ENCODE data around the gene RASGEF1C.
"Not testable (repeated sequence)": the region's sequence is repeated elsewhere in the genome, so short reads cannot be mapped to it uniquely, and the experiment has no call there.

The RASGEF1C gene

DNA sequence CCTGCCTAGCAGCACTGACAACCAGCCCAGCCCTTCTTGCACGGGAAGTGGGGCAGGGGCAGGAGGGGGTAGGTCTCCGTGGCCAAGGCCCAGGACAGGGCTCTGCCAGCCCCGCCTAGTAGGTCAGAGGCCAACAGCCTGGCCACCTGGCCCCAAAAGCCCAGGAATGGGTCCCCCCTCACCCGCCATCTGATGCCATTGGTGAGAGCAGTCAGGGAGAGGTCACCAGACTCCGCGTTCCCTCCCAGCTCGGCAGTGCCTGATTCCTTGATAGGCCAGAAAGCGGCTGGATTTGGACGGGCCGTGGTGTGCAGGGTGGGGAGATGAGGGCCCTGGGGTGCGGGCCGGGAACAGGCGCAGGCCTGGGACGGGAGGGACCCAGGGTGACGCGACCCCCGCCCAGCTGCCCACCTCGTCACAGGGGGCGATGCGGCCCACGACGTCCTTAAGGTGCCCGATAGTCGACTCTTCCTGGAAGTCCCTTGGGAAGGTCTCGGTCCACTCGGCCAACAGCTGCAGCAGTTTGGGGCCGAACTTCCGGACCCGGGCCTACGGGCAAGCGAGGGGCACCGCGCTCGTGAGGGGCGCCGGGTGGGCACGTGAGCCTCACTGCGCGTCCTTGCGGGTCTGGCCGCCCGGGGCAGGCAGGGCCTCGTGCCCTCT, 72.9 kb downstream of the RASGEF1C start:
- DNase-seq (ENCODE audit: low read depth): no peak

DNA sequence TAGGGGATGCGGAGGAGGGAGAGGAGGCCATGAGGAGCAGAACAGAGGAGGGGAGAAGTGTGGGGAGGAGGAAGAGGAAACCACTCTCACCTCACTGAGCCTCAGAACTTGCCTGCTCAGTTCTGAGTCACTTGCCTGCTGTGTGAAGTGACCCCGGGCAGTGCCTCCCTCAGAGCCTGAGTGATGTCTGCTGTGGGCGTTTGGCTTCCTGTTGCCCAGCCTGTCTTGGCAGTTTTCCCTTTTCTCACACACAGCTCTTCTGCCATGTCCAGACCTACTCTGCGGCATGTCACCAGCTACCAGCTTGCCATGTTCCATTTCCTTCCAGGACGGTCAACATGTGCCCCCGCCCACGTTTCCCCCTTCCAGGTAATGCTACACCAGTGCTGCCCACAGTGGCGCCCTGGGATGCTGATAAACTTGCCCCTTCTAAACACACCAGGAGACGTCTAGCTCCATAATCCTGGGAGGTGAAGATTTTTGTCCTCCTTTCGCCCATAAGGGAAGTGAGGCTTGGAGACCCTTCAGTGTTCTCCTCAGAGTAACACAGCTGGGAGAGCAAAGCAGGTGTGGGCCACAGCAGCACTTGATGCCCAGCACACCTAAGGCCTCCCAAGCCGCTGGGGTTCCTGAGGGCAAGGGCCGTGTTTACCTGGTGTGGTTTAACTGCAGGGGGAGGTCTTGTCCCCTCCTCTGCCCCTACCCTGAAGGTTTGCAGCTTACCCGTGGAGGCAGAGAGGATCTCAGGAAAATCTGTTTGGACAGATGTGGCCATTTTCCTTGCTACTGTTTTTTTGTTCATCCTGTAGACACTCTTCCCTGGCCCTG, 73.7 kb downstream of the RASGEF1C start:
- no peak for DNase-seq (ENCODE audit: low read depth)

DNA sequence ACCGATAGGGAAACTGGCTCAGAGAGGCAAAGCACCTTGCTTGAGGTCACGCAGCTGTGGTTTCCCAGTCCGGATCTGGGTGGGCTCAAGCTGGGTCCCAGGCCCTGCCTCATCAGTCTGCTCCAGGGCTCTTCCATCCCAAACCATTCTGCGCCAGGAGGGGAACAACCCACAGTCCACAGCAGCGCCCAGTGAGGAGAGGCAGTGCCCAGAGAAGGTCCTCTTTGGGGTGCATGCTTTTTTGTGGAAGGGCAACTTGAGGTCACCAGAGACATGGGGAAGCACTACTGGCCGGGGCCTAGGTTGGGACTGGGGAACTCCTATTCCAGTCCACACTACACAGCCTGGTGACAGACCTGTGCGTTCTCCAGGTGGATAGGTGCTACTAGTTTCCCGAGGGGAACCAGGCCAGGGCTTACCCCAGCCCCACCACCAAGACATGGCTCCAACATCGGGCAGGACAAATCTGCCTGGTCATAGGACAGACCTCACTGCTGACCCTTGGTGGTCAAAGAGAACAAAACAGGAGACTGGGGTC, 75.0 kb downstream of the RASGEF1C start:
- DNase-seq (ENCODE audit: low read depth): no peak

DNA sequence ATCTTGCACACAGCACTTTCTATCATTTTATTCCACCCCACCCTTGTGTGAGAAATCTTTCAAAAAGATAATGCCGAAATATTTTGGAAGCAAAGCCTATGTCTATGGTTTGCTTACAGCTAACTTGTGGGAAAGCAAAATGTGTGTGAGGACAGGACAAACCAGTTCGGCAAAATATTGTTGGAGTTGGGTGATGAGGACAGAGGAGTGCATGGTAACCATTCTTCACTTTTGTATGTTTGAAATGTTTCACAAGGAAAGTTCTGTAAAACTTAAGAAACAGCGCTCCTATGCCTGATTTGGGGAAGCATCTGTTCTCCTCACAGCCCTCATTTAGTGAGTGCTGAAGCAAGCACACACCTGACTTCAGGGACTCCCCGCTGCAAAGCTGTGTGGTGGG, 75.5 kb downstream of the RASGEF1C start:
- DNase-seq (ENCODE audit: low read depth): no peak

DNA sequence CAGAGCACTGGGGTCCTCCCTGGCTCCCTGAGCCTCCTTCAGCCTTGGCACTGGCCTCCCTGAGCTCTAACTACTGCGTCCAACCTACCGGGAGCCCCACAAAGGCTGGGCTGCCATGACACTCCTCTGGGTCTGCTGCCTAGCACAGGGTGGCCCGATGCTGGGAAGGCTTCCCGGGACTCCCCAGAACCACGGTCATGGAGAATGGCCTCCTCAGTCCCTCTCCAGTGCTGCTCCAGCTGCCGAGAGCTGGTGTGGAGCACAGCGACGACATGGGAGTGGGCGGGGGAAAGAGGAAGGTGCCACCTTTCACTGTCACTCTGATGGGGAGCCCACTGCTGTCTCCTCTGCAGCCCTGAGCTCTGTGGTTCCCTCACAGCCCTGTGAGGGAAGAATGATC, 76.0 kb downstream of the RASGEF1C start:
- DNase-seq (ENCODE audit: low read depth): no peak

DNA sequence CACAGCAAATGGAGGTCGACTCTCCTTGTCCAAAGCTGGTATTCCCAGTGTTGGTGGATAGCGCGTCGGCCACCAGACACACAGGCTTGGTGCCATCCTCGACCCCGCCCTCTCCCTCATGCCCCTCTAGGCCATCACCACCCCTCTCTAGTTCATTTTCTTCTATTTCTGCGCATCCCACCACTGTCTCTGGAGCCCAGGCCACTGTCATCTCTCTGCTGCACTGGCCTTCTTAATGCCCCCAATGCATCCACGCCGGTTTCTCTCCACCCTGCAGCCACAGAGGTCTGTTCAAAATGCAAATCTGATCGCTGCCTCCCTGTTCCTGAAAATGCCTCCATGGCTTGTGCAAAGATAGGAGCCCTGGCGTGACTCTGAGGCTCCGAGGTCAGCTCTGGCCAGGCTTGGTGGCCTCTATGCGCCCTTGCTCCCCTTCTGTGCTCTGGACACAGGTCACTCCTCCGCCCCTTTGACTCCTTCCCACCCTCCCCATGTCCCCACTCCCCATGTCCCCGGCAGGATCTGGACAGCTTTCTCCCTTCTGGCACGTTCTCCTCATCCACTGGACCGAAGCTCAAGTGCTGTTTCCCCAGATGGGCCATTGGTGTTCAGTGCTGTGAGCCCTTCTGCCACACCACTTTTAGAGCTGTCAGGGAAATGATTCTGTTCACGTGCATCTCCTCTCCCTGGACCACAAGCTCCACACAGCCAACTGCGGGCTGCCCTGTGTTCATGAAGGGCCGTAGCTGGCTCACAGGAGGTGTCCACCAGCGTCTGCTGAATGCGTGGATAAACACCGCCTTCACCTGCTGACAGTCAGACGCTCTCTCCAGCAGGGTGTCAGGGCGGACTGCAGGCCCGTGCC, 77.9 kb downstream of the RASGEF1C start:
- no peak for DNase-seq (ENCODE audit: low read depth)

DNA sequence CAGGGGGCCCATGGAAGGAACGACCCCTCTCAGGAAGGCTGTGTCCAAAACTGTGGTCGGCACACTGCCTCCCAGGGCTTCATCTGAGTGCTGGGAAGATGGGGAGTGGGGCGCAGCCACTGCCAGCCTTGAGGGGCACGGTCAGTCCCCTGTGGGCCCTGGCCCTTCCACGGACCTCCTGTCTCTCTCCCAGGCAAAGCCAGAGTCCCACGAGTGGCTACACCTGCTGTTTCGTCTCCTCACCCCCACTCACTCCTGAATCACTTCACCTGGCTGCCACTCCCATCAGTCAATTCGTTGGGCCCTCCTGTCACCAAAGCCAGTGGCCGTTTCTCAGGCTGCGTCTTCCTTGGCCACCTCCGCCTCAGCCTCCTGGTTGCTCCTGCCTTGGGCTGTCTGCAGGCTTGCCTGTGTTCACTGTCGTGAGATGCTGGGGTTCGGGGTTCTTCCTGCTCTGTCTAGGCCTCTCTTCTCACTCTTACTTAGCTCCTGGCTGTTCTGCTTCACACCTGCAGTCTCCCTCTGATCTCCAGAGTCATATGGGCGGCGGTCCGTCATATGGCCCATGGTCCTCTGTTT, 78.6 kb downstream of the RASGEF1C start:
- DNase-seq (ENCODE audit: low read depth): no peak

DNA sequence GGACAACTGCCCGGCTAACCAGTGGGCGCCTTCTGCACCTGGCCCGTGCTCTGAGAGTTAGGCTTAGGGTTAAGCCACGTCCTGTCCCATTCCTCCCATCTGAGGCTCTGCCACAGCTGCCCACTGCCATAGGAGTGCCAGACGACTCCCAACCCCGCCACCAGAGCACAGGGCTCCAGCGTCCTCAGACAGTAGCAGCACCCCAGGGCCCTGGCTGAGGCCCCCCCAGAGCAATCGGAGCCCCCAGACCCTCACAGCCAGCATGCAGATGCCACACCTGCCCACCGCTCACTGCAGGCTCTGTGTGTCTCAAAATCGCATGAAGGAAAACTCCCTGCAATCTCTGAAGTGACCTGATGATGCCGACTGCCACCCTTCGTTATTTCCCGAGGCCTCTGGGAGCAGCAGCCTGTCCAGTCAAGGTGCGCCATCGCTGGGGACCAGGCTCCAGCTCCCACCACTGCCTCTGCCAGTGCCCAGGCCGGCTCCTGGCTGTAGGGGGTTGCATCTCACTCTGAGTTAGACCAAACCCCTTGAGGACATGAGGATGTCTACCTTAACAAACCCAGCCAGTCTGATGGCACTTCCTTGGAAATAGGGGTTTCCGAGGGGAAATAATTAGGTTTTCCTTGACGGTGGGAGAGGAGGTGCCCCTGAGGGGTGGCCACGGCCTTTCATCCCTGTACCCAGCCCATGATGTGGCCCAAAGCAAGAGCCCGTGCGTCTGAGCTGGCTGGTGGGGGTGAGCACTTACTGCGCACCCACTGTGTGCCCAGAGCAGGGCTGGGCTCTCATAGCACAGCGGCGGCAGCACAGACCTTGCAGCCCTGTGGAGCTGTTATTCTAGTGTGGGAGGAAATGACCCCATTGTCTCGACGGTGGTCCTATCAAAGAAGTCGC, 79.5 kb downstream of the RASGEF1C start:
- DNase-seq (ENCODE audit: low read depth): no peak

DNA sequence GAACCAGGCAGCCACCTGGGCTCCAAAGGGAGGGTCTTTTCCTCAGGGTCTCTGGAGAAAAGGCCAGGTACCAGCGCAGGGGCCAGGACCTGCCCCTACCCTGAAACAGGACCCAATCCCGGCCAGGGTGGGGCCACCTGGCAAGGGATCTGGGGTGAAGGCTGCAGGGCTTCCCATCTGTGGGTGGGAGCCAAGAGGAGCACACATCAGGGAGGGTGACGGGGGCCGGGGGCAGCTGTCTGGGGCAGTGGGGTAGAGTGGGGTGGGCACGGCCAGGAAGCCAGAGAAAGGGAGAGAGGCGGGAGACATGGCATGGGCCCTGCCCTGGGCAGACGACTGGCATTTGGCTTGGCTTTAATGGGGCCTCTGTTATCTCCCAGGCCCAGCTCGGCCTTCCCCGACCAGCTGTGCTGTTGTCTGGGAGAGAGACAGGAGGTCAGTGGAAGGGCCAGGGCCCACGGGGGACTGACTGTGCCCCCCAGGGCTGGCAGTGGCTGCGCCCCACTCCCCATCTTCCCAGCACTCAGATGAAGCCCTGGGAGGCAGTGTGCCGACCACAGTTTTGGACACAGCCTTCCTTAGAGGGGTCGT, 80.2 kb downstream of the RASGEF1C start:
- DNase-seq (ENCODE audit: low read depth): no peak

DNA sequence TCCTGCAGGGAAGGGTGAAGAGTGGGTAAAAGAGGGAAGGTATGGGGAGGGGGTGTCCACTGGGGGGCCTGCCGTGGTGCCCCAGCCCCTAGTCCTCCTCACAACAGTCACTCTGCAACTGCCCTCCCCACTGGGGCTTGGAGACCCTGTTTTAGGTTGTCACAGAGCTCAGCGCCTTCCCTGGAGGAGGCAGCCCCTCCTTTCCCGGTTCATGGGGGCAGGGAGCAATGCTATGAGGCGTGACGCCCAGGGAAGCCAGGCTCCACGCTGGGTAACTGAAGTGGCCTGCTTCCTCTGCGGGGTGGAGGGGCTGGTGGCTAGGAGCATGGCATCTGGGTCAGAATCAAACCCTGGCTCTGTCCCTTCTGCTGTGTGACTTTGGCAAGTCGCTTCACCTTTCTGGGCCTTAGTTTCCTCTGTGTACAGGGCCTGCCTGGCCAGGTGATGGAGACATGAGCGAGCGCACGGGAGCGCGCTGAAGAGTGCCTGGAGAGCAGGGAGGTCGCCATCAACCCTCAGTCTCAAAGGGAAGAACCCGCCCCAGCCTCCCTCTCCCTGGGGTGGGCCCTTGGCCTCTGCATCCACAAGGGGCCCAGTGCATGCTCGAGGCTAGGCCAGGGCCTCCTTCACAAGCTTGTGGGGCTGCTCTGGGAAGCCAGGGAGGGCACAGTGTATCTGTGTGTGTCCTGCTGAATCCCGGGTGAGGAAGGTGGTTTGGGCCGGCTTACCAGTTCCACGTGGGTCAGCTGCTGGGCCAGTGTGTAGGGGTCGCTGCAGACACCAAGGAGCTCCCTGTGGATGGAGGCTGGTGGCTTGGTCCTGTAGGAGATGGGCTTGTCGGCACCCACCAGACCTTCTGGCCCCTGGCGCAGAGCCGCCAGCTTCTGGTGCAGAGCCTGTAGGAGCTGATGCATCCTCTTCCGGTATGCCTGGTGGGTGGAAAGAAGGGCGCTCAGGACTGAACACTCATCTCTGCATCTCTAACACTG, 81.0 kb downstream of the RASGEF1C start:
- DNase-seq (ENCODE audit: low read depth): no peak

DNA sequence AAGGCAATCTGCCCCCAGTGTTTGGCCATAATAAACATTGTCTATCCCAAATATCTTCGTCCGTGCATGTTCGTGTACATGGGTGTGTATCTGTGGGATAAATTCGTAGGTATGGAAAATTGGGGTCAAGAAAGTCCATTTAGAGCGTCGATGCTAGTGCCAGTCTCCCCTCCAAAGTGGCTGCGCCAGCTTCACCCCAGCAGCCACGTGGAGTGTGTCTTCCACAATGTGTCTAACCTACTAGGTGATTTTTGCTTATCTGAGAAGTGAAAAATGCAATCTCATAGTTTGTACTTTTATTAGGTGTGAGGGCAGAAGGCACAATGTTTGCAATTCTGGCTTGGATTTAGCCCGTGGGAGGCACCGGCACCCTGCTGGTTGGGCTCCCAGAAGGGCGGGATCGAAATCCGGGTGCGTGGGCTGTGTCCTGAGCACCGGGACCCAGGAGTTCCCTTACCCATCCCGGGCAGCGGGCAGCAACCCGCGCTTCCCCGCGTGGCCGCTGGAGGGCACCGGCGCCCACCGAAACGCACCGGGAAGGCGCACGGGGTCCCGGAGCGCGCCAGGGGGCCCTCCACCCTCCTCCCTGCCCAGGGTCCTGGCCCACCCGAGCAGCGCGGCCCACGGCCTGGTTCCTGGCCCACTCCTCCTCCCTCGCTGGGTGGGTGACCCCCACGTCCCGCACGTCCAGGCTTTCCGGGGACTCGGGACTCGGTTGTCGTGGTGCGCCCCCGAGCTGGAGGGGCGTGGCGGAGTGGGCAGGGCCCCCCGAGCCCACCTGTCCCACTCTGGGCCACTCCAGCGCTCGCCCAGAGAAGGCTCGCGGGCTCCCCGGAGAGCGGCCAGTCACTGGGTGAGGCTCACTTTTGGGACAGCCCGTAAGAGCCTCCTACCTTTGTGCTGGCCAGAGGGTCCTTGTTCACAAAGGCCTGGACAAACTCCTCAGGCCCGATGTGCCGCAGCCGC, 82.0 kb downstream of the RASGEF1C start:
- DNase-seq (ENCODE audit: low read depth): no peak

DNA sequence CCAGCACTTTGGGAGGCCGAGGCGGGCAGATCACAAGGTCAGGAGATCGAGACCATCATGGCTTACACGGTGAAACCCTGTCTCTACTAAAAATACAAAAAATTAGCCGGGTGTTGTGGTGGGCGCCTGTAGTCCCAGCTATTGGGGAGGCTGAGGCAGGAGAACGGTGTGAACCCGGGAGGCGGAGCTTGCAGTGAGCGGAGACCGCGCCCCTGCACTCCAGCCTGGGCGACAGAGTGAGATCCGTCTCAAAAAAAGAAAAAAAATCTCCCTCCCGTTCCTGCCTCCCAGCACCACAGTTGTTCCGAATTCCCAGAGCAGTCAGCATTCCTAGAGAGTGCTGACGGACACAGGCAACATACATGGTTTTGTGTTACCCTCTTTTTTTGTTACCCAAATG, 82.9 kb downstream of the RASGEF1C start:
- not testable (repeated sequence) for DNase-seq (ENCODE audit: low read depth)

DNA sequence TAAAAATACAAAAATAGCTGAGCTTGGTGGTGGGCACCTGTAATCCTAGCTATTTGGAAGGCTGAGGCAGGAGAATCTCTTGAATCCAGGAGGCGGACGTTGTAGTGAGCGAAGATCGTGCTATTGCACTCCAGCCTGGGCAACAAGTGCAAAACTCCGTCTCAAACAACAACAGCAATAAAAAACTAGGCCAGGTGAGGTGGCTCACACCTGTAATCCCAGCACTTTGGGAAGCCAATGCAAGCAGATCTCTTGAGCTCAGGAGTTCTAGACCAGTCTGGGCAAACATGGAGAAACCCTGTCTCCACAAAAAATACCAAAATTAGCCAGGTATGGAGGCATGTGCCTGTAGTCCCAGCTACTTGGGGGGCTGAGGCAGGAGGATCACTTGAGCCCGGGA, 84.3 kb downstream of the RASGEF1C start:
- not testable (repeated sequence) for DNase-seq (ENCODE audit: low read depth)

DNA sequence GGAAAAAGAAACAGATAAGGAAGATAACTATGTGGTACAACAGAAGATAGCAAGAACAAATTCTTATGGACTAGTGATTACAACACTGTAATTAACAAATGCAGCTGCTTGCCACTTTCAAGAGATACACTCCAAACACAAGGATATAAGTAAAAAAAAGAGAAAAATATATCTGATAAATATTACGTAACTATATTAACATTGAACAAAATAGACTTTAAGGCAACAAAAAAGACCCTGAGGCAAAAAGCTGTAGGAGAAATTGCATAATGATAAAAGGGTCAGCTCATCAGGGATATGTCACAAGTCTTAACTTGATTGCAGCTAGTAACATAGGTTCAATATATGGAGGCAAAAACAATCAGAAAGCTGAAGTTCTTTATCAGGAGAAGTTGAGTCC, 86.1 kb downstream of the RASGEF1C start:
- no peak for DNase-seq (ENCODE audit: low read depth)

DNA sequence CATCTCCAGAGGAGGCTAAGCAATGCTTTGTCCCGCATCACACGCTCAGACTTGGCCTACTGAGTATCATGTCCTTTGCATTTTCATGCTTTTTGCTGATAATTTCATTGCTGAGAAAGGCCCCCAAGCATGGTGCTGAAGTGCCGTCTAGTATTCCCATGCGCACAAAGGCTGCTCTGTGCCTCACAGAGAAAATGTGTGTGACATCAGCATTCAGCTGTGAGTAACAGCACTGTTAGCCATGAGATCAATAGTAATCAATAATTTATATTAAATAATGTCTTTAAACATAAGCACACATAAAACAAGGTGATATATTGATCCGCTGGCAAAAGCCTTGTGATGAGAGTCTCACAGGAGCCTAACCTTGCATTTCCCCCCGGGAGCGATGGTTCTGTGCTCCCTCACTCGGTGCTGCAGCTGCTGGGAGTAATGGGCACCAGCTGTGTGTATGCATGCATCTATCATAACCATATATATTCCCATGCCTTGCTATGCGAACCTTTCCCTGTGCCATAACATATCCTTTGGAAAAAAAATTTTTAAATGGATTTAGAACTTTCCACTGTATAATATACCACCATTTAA, 87.1 kb downstream of the RASGEF1C start:
- no peak for DNase-seq (ENCODE audit: low read depth)

DNA sequence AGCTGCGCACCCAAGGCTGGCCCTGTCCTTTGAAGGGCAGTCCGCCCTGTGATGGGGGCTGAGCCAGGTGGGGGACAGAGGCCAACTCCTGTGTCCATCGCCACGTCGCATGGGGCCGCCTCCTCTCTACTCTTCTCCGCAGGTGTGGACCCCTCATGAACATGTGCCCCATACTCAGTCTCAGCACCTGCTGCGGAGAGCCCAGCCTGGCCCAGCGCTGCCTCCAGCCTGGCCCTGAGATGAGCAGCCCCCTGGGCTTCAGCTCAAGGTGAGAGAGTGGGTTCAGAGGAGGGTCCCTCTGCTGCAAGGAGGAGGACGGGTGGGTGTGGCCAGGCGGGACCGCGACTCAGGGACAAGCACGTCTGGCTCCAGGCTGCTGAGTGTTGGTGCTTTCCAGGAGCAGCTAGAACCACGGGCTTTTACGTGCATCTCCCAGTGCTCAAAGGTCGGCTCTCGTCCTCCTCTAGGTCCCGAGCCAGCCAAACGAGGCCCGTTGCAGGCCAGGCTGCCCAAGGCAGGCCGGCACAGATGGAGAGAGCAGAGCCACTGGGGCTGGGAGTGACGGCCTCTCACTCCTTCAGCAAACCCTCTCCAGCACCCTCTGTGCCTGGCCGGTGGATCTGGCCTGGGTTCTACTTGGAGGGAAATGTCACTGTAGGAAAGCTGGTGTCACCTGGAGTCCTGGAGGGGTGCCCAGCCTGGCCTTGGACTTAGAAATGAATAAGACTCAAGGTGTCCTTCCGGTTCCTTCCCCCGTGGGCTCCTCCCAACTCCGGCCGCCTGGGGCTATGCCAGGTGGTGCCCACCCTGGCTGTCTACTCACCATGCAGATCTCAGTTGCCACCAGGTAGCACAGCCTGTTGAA, 88.5 kb downstream of the RASGEF1C start:
- DNase-seq (ENCODE audit: low read depth): no peak

DNA sequence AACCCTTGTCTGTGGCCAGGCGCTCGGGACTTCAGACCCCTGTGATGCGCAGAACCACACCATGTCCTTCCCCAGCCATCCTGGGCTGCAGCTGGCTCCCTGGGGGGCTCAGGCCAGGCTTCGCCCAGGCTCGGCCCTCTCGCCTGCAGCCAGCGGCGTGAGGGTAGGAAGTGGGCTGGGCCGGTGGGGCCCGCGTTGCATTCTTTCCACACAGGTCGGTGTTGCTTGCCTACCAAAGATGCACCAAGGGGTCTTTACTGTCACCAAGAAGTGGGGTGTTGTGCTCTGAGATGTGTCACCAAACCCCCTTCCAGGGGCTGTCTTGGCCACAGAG, 89.1 kb downstream of the RASGEF1C start:
- DNase-seq (ENCODE audit: low read depth): no peak
